Neural crest cell (in vitro differentiated cells): ENCODE measurements around the gene DNAH2. TPM values are rescaled to one million over a fixed set of nuclear protein-coding genes. Genes with fewer than 3 reads are reported as not detected.

Experiments used
- DNase-seq: peaks from one replicate; pipeline ENCODE4 v3.0.0; 2021; ENCODE audit warnings: low read depth, mixed read lengths, low spot score
- H3K27ac Mint-ChIP-seq: one replicate; pipeline ENCODE4 v1.8.0; 2021; ENCODE audit warnings: mild to moderate bottlenecking, mixed read lengths; ENCODE audit not compliant: unreplicated experiment
- H3K27me3 Mint-ChIP-seq: 2 replicates; pipeline ENCODE4 v1.8.0; 2021; ENCODE audit warnings: low read depth, mild to moderate bottlenecking, mixed read lengths
- H3K36me3 Mint-ChIP-seq: 2 replicates; pipeline ENCODE4 v1.8.0; 2021; ENCODE audit warnings: low read depth, mild to moderate bottlenecking, mixed read lengths
- H3K4me1 Mint-ChIP-seq: 2 replicates; pipeline ENCODE4 v1.8.0; 2021; ENCODE audit warnings: mixed read lengths
- H3K4me3 Mint-ChIP-seq: one replicate; pipeline ENCODE4 v1.8.0; 2021; ENCODE audit warnings: mild to moderate bottlenecking, mixed read lengths
- H3K9me3 Mint-ChIP-seq: 2 replicates; pipeline ENCODE4 v1.8.0; 2021; ENCODE audit warnings: mixed read lengths
- total RNA-seq: library from RNA; stranded (reverse); gene quantifications from 2 replicates; pipeline ENCODE4 v1.2.1, GENCODE V29; 2021
- TF ChIP-seq, protein P1 (sequence below): fragments of 200-600 bp; sonication (generic); conservative IDR thresholded peaks from 2 replicates; pipeline ENCODE4 v1.5.0; 2021; ENCODE audit warnings: antibody characterized with exemption, mild to moderate bottlenecking

Gene DNAH2
- total RNA-seq, 1 donor from 2014 or later = 0.16 TPM

DNA sequence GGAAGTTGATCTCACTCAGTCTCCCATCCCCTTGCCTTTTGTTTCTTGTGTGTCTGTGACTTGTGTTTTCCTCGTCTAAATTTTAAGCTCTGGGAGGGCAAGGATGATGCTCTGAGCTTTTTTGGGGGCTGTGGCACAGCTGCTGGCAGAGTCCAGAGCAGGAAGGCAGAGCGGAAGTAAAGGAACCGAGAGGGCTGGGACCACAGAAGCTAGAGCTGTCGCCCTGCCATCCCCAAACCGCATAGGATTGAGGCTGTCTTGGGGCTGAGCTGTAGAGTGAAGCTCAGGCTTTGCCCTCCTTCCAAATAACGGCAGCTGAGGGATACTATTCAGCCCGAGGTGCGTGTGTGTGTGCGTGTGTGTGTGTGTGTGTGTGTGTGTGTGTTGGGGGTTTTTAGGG lies 3.8 kb upstream of the DNAH2 start:
- H3K4me3 Mint-ChIP-seq = peak overlapping the region; percentile 38
- TF ChIP-seq, protein P1, sequence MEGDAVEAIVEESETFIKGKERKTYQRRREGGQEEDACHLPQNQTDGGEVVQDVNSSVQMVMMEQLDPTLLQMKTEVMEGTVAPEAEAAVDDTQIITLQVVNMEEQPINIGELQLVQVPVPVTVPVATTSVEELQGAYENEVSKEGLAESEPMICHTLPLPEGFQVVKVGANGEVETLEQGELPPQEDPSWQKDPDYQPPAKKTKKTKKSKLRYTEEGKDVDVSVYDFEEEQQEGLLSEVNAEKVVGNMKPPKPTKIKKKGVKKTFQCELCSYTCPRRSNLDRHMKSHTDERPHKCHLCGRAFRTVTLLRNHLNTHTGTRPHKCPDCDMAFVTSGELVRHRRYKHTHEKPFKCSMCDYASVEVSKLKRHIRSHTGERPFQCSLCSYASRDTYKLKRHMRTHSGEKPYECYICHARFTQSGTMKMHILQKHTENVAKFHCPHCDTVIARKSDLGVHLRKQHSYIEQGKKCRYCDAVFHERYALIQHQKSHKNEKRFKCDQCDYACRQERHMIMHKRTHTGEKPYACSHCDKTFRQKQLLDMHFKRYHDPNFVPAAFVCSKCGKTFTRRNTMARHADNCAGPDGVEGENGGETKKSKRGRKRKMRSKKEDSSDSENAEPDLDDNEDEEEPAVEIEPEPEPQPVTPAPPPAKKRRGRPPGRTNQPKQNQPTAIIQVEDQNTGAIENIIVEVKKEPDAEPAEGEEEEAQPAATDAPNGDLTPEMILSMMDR = no peak
- H3K36me3 Mint-ChIP-seq = peaks cover 4% of the 10 kb centered on the region
- peaks cover 27% of the 10 kb centered on the region for H3K27me3 Mint-ChIP-seq
- H3K4me1 Mint-ChIP-seq = peaks cover 65% of the 10 kb centered on the region
- H3K27ac Mint-ChIP-seq = no peak overlapping the region
- DNase-seq = no peak
- H3K9me3 Mint-ChIP-seq = no peaks in the 10 kb centered on the region

DNA sequence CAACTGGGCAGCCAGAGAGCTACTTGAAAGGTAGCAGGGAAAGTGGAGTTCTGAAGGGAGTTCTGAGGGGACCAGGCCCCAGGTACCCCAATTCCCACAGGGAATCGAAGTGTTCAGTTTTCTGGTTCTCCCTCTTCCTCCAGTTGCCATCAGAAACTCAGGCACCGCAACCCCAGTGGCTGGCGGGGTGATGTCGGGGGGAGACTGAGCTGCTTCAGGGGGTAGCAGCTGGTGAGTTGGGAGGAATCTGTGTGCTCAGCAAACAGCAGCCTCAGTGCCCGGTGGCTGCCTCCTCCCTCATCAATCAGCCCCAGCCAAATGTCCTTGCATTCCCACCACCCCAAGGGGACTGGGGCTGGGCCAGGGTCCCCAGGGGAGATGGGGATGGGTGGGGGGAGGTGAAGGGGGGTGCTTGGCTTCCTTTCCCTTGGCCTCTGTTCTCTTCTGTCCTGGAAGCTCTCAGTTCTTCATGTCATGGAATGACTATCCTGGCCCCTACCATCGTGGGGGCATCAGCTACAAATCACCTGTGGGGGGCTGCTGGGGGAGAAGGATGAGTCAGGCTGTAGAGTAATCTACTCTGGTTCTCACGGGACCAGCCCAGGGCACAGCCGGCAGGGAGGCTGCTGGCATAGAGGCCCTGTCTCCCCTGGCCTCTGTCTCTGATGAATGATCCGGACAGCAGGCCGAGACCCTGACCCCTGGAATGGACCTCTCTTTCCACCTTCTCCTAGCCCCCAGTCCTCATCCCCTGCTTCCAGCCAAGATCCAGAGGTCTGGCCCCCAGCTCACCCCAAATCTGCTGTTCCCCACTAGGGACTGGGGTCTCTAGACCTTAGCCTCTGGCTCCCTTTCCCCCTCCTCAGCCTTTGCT lies 2.6 kb upstream of the DNAH2 start:
- DNase-seq = no peak
- peak overlapping the region; percentile 79 for H3K4me3 Mint-ChIP-seq
- peaks cover 66% of the 10 kb centered on the region for H3K4me1 Mint-ChIP-seq
- peaks cover 39% of the 10 kb centered on the region for H3K27me3 Mint-ChIP-seq
- TF ChIP-seq, protein P1 = no peak
- H3K36me3 Mint-ChIP-seq = peaks cover 4% of the 10 kb centered on the region
- no peak overlapping the region for H3K27ac Mint-ChIP-seq
- H3K9me3 Mint-ChIP-seq = no peaks in the 10 kb centered on the region

DNA sequence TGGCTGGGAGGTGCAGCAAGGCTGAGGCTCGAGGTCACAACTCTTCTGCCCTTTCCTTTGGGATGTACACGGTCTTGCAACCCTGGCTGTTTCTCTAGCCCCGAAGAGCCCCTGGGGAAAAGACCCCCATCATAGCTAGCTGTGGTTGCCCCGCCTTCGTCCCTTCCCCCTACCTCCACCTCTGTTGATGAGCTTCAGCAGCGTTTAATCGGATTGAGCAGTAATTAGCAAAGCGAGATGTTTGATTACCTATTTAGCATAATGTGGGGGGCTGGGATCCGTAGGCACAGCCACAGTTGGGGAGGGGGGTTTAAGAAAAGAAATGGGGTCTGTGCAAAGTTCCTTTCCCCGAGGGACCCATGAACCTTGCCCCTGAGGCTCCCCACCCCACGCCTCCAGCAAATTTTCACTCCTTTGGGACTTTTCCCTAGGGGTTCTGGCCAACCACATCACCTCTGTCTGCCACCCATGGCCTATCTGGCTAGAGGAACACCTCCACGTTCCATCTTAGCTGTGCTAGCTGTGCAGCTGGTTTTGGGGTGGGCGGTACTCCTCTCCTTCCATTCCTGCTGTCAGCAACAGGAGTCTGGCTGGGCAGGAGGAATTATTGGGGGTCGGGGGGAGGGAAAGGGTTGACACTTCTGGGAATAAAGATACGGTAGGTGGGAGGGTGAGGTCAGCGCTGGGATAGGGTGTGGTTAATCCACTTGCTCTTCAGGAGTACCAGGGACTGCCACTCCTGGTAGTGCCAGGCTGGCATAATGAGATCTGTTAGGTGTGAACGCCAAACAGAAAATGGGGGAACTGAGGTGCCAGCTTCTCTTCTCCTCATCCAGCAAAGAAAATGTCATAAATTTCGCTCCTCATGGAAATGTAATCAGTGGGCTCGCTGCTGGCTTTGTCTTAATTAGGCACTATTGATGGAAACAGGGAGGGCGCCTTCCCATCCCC lies 1.3 kb upstream of the DNAH2 start:
- TF ChIP-seq, protein P1 = no peak
- no peaks in the 10 kb centered on the region for H3K9me3 Mint-ChIP-seq
- DNase-seq = no peak
- peak overlapping the region; percentile 89 for H3K27ac Mint-ChIP-seq
- no peaks in the 10 kb centered on the region for H3K36me3 Mint-ChIP-seq
- H3K27me3 Mint-ChIP-seq = peaks cover 47% of the 10 kb centered on the region
- peak overlapping the region; percentile 91 for H3K4me3 Mint-ChIP-seq
- H3K4me1 Mint-ChIP-seq = peaks cover 58% of the 10 kb centered on the region

DNA sequence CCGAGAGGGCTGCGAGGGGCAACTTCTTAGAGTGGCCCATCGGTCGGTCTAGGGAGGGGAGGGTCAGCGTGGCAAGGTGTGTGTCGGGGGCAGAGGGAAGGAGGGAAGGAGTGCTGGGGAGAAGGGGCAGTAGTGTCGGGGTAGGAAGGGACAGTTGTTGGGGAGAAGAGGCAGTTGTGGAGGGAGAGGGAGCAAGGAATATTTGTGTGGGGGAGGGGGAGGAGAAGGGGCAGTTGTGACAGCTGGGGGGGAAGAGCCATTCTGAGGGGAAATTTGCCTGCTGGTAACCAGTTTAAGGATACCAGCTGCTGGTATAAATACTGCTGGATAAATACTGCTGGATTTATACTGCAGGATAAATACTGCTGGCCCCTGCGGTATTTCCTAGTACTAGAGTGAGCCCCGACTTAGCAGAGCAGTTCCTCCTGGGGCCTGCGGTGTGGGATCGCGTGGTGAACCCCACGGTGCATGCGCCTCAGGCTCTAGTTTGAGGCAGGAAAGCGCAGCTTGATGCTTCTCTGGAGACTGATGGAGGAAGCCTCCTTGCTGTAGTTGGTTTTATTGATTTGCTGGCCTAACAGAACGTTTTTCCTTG lies 309 bp downstream of the DNAH2 start:
- Mint-ChIP-seq H3K9me3 (no peaks in the 10 kb centered on the region), H3K27me3 (peaks cover 56% of the 10 kb centered on the region), H3K36me3 (no peaks in the 10 kb centered on the region), H3K4me3 (peak overlapping the region; percentile 91), H3K4me1 (peaks cover 45% of the 10 kb centered on the region), H3K27ac (no peak overlapping the region)
- TF ChIP-seq, protein P1 = no peak
- no peak for DNase-seq

DNA sequence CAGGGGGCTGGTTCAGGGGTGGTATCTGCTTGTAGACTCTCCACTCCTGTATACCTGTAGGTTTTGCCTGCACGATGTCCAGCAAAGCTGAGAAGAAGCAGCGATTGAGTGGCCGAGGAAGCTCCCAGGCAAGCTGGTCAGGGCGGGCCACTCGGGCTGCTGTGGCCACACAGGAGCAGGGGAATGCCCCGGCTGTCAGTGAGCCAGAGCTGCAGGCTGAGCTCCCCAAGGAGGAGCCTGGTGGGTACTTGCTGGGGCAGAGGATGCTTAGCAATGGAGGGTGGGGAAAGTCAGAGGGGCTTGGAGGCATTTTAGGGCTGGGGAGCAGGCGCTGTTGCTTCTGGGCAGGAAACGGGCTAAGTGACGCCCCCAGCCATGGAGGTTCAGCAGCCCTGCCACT lies 2.1 kb downstream of the DNAH2 start:
- no peak for DNase-seq
- Mint-ChIP-seq H3K4me3 (peak overlapping the region; percentile 36), H3K27me3 (peaks cover 56% of the 10 kb centered on the region), H3K9me3 (no peaks in the 10 kb centered on the region), H3K36me3 (no peaks in the 10 kb centered on the region), H3K4me1 (peaks cover 36% of the 10 kb centered on the region), H3K27ac (no peak overlapping the region)
- TF ChIP-seq, protein P1 = no peak
